Measurements from ENCODE around the gene NUAK1.
A peak's percentile ranks its signal among the peaks of the same experiment; 100 is the strongest.
"Not testable (repeated sequence)": the region's sequence is repeated elsewhere in the genome, so short reads cannot be mapped to it uniquely, and the experiment has no call there.

NUAK1 gene

DNA sequence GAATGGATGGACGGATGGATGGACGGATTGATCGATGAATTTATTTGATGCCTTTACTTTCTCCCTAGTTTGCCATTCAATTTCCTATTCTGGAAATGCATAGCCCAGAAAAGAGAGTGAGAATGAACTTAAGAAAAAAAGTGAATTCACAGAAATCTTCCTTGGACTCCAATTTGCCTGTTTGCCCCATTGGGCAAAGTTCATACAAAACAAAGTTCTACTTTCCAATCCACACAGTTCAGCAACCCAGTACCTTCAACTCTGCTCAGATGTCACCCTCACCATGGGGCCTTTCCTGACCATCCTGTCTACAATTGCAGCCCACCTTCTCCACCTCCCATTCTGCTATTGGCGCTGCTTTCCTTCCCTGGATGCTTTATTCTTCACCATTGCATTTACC lies 8.2 kb upstream of the NUAK1 start:
- DNase-seq, result no peak

DNA sequence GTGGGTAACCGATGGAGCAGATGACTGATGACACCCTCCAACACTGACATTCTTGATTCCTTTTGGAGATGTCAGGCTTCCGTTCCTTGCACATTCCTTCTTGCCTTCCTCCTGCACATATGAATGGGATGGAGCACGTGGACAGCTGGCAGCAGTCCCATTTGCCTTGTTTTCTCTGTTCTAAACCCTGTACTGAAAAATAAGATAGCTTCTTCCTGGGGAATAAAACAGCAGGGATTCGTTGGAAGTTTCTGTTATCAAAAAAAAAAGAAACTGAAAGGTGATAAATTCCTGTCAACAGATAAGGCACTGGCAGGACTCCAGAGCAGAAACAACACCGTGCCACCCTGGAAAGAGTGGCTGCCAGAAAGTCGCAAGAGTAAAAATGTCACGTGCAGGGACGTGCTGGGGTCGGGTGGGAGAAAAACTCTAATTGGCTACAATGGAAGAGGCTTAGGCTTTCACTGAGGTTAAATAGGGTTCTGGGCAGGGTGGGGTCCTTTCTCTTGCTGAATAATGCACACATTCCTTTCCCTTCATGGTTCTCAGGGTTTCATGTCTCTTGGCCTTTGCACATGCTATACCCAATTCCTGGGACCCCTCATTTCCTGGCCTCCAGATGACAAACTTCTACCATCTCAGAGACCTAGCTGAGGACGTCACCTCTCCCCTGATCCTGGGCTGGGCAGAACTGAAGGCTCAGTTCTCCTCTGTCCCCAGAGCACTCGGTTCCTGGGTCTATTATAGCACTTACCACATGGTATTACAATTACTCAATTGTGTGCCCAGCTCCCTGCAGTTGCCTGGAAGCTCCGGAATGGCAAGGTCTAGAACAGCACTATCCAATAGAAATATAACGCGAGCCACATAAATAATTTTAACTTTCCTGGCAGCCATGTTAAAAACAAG lies 7.0 kb upstream of the NUAK1 start:
- peak in 10 of 14 donors; percentile 15 to 61 (median 34) for DNase-seq

DNA sequence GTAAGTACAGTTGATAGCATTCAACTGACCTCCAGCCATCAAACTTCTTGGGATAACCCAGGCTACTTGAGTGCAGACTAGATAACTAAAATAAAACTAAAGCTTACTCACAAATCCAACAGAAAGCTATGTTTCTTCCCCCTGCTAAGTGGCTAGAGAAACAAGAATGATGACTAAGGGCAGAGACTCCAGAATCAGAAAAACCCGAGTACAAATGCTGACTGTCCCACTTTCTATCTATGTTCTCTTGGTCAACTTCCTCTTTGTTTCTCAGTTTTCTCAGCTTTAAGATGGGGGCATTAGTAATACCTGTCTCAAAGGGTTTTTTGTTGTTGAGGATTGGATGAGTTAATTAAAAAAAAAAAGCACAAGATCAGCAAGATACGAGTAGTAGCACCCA lies 6.1 kb upstream of the NUAK1 start:
- DNase-seq, result no peak

DNA sequence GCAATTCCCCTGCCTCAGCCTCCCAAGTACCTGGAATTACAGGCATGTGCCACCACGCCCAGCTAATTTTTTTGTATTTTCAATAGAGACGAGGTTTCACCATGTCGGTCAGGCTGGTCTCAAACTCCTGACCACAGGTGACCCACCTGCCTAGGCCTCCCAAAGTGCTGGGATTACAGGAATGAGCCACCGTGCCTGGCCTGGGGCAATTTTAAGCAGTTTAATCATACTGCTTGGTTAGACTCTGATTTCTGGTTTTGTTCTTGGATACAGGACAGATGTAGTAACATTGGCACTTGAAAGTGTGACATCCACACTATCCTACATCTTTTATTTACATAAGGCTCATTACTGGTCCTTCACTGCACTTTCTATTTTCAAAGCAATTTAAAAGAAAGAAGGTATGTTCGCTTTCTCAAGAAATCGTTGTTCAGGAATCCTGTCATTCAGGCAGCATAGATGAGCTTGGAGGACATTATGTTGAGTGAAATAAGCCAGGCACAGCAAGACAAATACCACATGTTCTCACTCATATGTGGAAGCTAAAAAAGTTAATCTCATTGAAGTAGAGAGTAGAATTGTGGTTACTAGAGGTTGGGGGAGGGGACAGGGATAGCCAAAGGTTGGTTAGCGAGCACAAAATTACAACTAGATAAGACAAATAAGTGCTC lies 4.0 kb upstream of the NUAK1 start:
- no peak for DNase-seq

DNA sequence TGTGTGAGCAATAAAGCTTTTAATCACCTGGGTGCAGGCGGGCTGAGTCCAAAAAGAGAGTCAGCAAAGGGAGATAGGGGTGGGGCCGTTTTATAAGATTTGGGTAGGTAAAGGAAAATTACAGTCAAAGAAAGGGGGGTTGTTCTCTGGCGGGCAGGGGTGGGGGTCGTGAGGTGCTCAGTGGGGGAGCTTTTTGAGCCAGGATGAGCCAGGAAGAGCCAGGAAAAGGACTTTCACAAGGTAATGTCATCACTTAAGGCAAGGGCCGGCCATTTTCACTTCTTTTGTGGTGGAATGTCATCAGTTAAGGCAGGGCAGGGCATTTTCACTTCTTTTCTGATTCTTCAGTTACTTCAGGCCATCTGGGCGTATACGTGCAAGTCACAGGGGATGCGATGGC lies 3.2 kb upstream of the NUAK1 start:
- not testable (repeated sequence) for DNase-seq

DNA sequence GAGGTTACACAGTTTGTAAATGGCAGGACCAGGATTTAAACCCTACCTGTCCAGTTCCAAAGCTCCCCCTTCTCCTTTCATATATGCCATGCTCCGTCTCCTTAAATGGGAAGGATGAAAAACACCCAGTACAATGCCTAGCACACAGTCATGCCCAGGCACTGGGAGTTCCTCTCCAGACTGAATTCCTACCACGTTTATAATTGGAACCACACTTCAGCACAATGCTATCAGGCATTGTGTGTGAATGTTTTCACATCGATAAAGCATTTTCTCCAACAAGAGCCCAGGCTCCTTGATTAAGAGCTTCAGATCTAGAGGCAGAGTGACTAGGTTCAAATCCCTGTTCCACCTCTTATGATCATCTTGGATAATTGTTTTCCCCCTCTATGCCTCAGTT lies 2.7 kb upstream of the NUAK1 start:
- DNase-seq, result no peak

DNA sequence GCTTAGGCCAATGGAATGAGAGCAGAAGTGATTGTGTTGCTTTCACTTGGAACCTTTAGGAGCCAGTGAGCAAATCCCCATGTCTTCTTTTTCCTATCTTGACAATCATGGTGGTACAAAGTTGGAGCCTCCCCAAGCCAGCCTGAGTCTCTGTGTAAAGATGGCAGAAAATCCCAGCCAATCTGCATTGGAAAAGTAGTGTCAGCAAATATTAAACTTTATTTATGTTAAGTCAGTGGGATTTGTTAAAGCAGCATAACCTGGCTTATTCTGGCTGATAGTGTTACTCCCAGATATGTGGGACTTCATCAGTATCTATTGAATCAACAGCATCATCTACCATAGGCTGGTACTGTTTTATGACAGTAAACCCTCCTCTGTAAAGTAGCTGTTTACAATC lies 2.2 kb upstream of the NUAK1 start:
- no peak for DNase-seq

DNA sequence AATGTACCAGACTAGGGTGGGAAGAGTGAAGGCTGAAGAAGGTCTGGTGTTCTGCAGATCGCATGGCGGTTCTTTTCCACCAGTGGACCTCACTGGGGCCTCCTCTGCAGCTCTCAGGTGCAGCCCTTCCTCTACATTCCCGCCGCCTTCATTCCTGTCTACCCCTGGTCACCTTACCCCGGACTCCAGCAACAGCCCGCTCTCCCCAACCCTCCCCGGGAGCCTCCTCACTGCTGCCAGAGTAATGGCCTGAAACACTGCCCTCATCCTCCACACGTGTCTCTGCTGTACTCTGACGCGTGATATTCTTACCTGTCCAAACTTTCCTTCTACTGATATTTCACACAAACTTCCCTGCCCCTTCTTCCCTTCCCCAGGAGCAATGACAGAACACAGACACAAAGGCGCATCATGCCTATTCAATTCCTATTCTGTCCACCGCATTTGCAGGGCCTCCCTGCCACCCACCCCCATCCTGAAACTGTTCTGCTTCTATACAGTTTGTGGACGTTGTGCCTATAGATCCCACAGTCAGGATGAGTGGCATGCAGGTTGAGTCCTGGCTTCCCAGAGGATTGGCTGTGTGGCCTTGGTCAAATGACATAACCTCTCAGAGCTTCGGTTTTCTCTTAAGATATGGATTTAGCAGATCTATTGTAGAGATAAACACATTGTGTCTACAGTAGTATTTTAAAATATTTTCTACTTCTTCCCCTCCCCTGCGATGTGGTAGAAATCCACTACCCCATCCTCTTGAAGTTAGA lies 1.7 kb upstream of the NUAK1 start:
- DNase-seq, result peak in 3 of 14 donors; percentile 50 to 61 (median 56)

DNA sequence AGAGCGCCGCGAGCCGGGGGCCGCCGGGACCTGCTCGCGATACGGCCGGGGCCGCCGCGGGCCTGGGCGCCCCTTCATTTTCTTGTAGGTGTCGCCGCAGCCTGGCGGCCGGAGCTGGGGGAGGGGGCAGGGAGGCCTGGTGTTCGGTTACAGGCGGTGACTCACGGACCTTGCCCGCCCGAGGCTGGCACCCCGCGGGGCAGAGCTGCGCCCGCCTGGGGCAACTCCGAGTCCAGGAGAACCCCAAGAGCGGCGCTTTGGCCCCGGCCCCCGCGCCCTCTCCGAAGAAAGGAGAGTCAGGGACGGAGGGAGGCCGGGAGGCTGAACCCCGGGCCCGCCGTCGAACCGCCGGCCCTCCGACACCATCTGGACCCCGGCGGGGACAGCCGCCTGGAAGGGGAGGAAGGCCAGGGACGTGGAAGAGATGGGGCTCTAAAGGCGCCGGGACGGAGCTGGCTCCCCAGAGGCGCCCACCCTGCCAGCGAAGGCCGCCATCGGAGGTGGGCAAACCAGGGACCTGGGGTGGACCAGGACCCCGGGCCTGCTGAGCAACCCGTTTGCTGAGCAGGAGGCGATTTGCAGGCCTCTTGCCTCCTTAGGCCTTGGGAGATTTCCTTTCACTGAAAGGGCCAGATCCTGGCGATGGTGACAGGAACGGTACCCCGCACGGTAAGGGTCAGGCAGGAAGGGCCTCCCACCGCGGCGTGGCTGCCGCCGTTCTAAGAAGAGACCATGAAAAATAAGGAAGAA lies 843 bp upstream of the NUAK1 start:
- peak in 13 of 14 donors; percentile 34 to 87 (median 74) for DNase-seq

DNA sequence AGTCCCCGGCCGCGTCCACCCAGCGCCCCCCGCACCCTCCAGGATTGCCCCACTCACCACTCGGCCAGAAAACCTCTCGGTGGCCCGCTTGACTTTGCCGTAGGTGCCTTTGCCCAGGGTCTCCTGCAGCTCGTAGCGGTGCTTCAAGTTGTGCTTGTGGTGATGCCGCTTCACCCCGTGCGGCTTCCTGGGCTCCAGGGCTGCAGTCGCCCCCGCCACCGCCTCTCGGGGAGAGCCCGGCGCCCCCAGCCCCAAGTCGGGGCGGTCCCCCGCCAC lies 459 bp downstream of the NUAK1 start:
- DNase-seq, result peak in 9 of 14 donors; percentile 42 to 74 (median 54)

DNA sequence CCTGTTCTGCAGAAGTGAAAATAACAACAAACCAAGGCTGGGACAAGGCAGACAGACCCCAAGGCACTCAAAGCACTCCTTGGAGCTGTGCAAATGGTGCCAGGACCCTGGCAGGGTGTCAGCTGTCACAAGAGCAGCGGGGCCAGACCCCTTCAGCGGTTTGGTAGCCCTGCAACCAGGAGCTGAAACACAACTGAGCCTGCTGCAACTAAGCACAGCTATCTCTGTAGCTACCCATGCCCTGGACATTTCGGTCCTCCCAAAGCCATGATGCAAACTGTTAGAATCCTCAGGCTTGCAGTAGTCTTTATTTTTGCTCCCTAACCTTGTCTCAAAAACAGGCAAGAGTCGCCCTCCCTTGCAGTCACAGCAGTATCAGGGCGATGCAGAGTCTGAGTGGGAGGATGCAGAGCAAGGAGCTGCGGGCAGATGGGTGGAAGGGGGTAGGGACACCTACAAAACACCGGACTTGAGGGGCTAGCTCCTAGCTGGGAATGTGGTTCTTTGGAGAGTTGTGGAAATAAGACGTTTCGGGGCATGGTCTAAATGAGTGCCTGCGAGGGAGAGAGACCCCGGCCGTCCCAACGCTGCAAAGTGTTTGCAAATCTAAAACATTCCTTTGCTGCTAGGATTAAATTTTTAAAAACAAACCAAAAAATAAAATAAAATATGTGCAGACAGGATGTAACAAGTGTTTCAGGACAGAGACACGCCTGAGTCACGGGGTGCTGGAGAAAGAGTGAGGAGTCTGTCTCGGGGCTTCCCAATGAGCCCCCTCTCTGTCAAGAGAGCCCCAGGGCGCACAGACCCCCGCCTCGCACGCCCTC lies 1.0 kb downstream of the NUAK1 start:
- peak in 10 of 14 donors; percentile 25 to 78 (median 57) for DNase-seq

DNA sequence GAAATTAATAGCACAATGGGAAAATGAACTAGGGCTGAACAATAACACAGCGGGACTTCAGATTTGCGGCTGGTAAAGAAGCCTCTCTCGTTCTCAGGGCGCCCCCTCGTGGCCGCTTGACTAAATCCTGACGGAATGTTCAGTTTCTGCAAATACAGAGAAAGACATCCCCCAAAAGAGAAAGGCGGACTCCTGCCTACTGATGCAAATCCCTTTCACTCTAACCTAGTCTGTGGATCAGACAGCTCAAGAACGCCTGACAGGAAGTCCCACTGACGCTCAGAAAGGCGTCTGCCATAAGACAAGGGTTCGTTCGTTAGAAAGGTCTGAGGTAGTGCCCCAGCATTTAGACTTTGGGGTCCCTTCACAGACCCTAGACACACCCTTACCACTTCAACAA lies 2.5 kb downstream of the NUAK1 start:
- peak; percentile 24 to 89 (median 80) for DNase-seq

DNA sequence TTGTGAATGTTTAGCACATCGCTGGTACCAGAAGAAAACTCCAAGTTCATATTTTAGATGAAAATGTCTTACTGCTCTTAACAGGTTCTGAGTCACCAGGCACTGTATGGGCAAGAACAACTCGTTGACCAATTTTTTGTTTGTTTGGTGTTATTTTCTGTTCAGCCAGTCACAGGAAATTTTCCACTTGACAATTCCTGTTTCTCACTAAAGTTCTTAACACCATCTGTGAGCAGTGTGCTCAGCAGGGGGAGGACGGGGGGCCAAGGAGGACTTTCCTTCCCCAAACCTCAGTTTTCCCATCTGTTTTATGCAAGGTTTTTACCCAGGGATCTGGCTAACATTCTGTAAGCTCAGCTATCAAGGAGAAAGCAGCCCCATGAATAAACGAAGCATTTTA lies 3.0 kb downstream of the NUAK1 start:
- DNase-seq, result peak in 2 of 14 donors; percentile 77 to 88

DNA sequence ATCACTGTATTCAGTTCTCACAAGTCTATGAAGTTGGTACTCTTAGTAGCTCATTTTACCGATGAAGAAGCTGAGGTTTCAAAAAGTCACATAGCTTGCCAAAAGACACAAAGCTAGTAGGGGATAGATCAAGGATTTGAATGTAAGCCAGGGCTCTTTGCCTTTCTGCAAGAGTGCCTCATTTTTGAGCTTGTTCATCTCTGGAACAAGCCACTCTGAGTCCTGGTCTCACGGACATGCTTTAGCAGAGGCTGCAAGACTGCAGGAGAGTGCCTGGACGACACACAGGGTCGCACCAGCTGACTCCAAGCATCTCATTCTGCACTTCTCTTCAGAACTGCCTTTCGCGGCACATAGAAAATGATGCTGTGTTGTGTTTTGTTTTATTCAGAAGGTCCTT lies 3.7 kb downstream of the NUAK1 start:
- DNase-seq, result peak in 5 of 14 donors; percentile 9 to 64 (median 21)

DNA sequence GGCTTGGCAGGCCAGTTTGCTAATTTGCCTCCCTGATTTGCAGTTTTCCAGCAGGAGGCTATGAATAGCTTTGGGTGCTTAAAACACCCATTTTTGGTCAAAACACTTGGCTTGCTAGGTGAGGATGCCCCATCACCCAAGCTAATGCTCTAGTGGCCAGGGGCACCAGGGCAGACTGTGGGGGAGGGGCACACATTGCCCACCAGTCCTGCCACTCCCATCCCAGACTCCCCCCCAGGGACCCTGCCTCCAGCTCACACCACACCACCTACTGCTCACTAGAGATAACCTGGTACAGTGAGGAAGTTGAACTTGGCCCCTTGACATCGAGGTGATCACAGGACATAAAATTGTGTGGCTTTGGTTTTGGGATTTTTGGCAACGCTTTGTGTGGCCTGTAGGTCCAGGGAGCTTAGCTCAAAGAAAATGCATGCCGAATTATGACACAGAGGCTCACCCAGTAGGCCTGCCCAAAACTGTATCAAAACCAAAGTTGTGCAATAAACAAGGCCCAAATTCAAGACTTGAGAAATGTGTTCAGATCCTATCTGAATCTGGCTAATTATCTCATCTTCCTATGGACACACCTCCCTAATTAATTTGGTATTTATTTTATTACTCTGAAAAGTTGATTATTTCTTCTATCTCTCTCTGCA lies 4.3 kb downstream of the NUAK1 start:
- no peak for DNase-seq

DNA sequence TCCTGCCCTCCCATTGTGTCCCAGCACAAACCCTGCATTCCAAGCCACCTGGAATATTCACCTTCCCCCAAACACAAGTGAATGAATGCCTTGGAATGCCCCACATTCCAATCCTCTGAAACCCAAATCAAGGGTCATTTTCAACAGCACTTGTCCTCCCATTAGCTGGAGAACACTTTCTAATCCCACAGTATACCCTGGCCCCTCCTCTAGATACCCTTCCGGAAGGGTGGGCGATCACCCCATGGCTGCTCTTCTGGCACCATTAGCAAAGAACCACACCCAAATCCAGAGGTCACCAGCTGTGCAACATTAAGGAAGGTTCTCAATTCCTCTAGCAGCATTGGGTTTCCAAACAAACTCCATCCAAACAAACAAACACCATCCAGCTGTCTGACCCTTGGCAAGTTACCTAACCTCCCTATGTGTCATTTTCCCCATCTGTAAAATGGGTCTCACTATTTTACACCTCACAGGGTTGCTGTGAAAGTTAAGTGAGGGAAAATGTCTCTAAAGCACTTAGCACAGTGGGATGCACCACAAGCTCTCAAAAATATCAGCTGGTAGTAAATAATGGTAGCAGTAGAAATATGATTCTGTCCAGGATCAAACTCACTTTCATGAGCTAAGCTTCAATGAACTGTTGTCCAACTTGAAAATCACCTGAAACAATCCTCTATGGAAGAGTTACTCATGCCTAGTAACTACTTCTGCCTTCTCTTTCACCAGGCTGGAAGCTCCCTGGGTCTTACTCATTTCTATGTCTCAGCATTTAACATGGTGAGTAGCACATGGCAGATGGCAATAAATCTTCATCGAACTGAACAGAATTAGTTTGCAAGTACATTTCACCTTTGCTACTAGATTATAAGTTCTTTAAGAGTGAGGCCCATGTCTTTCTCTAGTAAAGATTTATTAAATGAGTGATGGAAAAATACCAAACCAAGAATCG lies 5.3 kb downstream of the NUAK1 start:
- DNase-seq, result no peak

DNA sequence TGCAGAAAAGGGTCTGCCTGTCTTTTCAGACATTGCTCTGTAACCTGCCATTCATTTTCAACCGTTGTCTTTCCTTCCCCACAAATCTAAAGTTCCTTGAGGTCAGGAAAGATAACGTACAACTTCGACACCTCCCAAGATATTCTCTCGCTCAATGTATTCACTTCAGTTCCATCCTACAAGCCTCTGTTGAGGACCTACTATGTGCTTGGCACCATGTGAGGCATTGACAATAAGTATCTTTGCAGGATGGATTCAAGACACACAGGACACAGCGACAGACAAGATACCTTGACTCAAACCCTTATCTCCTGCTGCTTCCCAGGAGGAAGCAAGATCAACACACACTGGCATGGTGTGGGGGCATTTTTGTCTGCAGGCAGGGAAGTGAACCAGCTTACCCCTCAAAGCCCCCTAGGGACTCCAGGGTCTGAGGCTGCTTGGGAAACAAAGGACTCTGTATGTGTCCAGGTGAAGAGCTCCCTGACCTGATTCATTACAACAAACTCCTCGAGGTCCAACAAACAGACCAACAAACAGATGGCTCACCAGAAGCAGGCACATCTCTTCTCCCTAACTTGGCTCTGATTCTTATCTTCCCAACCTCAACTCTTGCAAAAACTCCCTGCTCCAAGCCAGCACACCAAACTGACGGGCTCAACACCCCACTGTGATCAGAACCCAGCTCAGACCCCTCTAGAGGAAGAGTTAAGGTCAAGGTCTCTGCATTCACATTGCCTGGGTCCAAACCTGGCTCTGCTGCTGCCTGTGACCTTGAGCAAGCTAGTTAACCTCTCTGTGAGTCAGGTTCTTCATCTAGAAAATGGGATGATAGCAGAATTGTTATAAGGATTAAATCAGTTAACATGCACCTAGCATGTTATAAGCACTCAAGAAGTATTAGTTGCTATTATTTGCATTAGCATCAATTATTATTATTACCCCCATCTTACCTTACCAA lies 6.3 kb downstream of the NUAK1 start:
- DNase-seq, result peak in 1 of 14 donors; percentile 12

DNA sequence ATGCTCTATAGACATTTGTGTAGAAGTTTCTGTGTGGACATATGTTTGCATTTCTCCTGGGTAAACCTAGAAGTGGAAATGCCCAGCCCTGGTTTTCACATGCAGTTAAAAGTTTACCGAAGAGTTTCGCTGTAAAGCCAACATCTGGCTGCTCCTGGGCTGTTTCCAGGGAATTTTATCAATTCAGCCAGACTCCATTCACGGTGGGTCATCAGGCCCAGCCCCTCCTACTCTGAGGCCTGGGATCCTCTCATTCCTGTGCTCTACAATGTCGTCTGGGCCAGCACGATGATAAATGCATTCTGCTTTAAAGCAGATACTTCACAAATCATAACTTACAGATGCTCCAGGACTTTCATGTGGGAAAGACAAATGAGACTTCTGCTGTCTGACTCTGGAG lies 7.1 kb downstream of the NUAK1 start:
- DNase-seq, result no peak

Data from C1 segment of cervical spinal cord (tissue), 14 donors.